BJ (cell line): ENCODE measurements around the gene SOWAHA. TPM values are rescaled to one million over a fixed set of nuclear protein-coding genes. Genes with fewer than 3 reads are reported as not detected.

Source experiments
- CTCF ChIA-PET: fragments of 350-600 bp; formaldehyde crosslinking; extraction: SDS; loops from one replicate; lab custom pipeline; 2021; ENCODE audit warnings: antibody characterized with exemption, inconsistent platforms; lab: Yijun Ruan, JAX
- POLR2A ChIA-PET: fragments of 300-600 bp; sonication (Branson Sonifier 250); formaldehyde crosslinking; extraction: SDS; loops from one replicate; lab custom pipeline; 2021; ENCODE audit warnings: antibody characterized with exemption; lab: Charles Lee
- DNase-seq: peaks from one replicate; pipeline ENCODE4 v3.0.0-alpha.2; 2011; ENCODE audit warnings: low read depth
- H3K27me3 ChIP-seq: 2 replicates; pipeline ENCODE4 v1.6.0; 2011; ENCODE audit warnings: low read length; ENCODE audit not compliant: control insufficient read depth, insufficient read depth
- H3K36me3 ChIP-seq: 2 replicates; pipeline ENCODE4 v1.5.1; 2011; ENCODE audit warnings: low read length; ENCODE audit not compliant: control insufficient read depth, insufficient read depth
- H3K4me3 ChIP-seq: 2 replicates; pipeline ENCODE4 v1.5.1; 2011; ENCODE audit warnings: low read depth, mild to moderate bottlenecking, control low read depth, low read length
- CTCF ChIP-seq: IDR thresholded peaks from 2 replicates; pipeline ENCODE4 v1.5.1; 2011; ENCODE audit warnings: low read depth, mild to moderate bottlenecking, control low read depth, inconsistent platforms, low read length, moderate library complexity; ENCODE audit not compliant: insufficient read depth
- polyA plus RNA-seq: library from polyadenylated mRNA; depleted of rRNA; stranded (reverse); fragments of >200 nt; gene quantifications from 2 replicates; pipeline ENCODE4 v1.2.3, GENCODE V29; 2011

The SOWAHA gene
- polyA plus RNA-seq, 1 experiment = not detected

- ChIA-PET CTCF (interaction anchor here (9.4 kb wide), 1 partner anchor 51 kb away, joined by 111 read pairs; no protein-coding TSS in a partner anchor), POLR2A (no interaction called here)
- no peaks in the 10 kb centered on the region; the same call in 1 of the 2 replicates for H3K27me3 ChIP-seq
- no peak for DNase-seq
- no peak overlapping the region for H3K4me3 ChIP-seq
- no peak for TF ChIP-seq CTCF
- H3K36me3 ChIP-seq = no peaks in the 10 kb centered on the region
Measured at GRCh38 chr5:132834057-132834456, 21.0 kb downstream of the SOWAHA start.

- ChIA-PET POLR2A (no interaction called here), CTCF (no interaction called here)
- H3K4me3 ChIP-seq = no peak overlapping the region
- DNase-seq = no peak
- no peaks in the 10 kb centered on the region; the same call in 1 of the 2 replicates for H3K27me3 ChIP-seq
- H3K36me3 ChIP-seq = no peaks in the 10 kb centered on the region
- TF ChIP-seq CTCF = no peak
Measured at GRCh38 chr5:132836852-132837251, 23.8 kb downstream of the SOWAHA start.

GRCh38 chr5:132837868-132838267 lies 24.8 kb downstream of the SOWAHA start:
- no peak for TF ChIP-seq CTCF
- no peak for DNase-seq
- no peak overlapping the region for H3K4me3 ChIP-seq
- no peaks in the 10 kb centered on the region for H3K36me3 ChIP-seq
- ChIA-PET CTCF (interaction anchor here (1.0 to 2.4 kb wide), 2 partner anchors 8 to 10 kb away, joined by 3 to 12 read pairs; partner anchors contain the start of gene SHROOM1), POLR2A (interaction anchor here (0.7 kb wide), 1 partner anchor 109 kb away, joined by 4 read pairs; no protein-coding TSS in a partner anchor)
- no peaks in the 10 kb centered on the region; the same call in 1 of the 2 replicates for H3K27me3 ChIP-seq

GRCh38 chr5:132838516-132839282 lies 25.6 kb downstream of the SOWAHA start:
- no peak for TF ChIP-seq CTCF
- POLR2A ChIA-PET = no interaction called here
- Histone ChIP-seq H3K36me3 (no peaks in the 10 kb centered on the region), H3K27me3 (no peaks in the 10 kb centered on the region; the same call in 1 of the 2 replicates), H3K4me3 (no peak overlapping the region)
- no peak for DNase-seq
- CTCF ChIA-PET = interaction anchor here (1.0 to 2.4 kb wide), 5 partner anchors 9 to 44 kb away, joined by 3 to 12 read pairs (median 3); partner anchors contain the start of gene SHROOM1
